Hindlimb muscle (tissue), 1 donor: ENCODE results near the gene TRERF1. TPM values are rescaled to one million over a fixed set of nuclear protein-coding genes. Genes with fewer than 3 reads are reported as not detected.
"Not testable (repeated sequence)": the region's sequence is repeated elsewhere in the genome, so short reads cannot be mapped to it uniquely, and the experiment has no call there.

Experiments used
- DNase-seq: peaks from one replicate; pipeline ENCODE4 v3.0.0-alpha.2; 2013
- polyA plus RNA-seq: library from polyadenylated mRNA; unstranded; fragments of 120-200 nt; gene quantifications from one replicate; pipeline ENCODE4 v1.2.1, GENCODE V29; 2013; ENCODE audit not compliant: insufficient read length

The TRERF1 gene
- polyA plus RNA-seq, 1 donor = 9.2 TPM

- no peak for DNase-seq
These were observed 241.2 kb downstream of the TRERF1 start for GRCh38 chr6:42210551-42210950.

- DNase-seq = not testable (repeated sequence)
These were observed 244.2 kb downstream of the TRERF1 start for GRCh38 chr6:42207559-42207958.

GRCh38 chr6:42204768-42205282 lies 246.9 kb downstream of the TRERF1 start:
- no peak for DNase-seq

- DNase-seq = no peak
These were observed 248.5 kb downstream of the TRERF1 start for GRCh38 chr6:42203183-42203582.

- not testable (repeated sequence) for DNase-seq
These were observed 249.4 kb downstream of the TRERF1 start for GRCh38 chr6:42202131-42202915.

GRCh38 chr6:42201382-42201781 lies 250.3 kb downstream of the TRERF1 start:
- DNase-seq = no peak

GRCh38 chr6:42200035-42200434 lies 251.7 kb downstream of the TRERF1 start:
- no peak for DNase-seq

- no peak for DNase-seq
These were observed 252.4 kb downstream of the TRERF1 start for GRCh38 chr6:42199106-42199981.

- DNase-seq = no peak
These were observed 254.0 kb downstream of the TRERF1 start for GRCh38 chr6:42197555-42198362.

- no peak for DNase-seq
These were observed 256.3 kb downstream of the TRERF1 start for GRCh38 chr6:42195415-42195814.

GRCh38 chr6:42194056-42194455 lies 257.7 kb downstream of the TRERF1 start:
- no peak for DNase-seq

GRCh38 chr6:42193491-42193894 lies 258.2 kb downstream of the TRERF1 start:
- DNase-seq = no peak

GRCh38 chr6:42192385-42192784 lies 259.3 kb downstream of the TRERF1 start:
- not testable (repeated sequence) for DNase-seq

GRCh38 chr6:42190554-42191183 lies 261.1 kb downstream of the TRERF1 start:
- no peak for DNase-seq

- no peak for DNase-seq
These were observed 263.3 kb downstream of the TRERF1 start for GRCh38 chr6:42188406-42188805.

GRCh38 chr6:42185597-42185996 lies 266.1 kb downstream of the TRERF1 start:
- no peak for DNase-seq

- DNase-seq = no peak
These were observed 267.3 kb downstream of the TRERF1 start for GRCh38 chr6:42184475-42184874.

GRCh38 chr6:42182101-42182500 lies 269.6 kb downstream of the TRERF1 start:
- no peak for DNase-seq

GRCh38 chr6:42179945-42180313 lies 271.8 kb downstream of the TRERF1 start:
- no peak for DNase-seq

- no peak for DNase-seq
These were observed 272.3 kb downstream of the TRERF1 start for GRCh38 chr6:42179261-42179944.
